NT2/D1 (cell line): Measurements from ENCODE around the gene ATP8B3.

Experiments used
- DNase-seq: peaks from one replicate; pipeline ENCODE4 v3.0.0-alpha.2; 2011; ENCODE audit warnings: low read depth, low spot score
- H3K27me3 ChIP-seq: 2 replicates; pipeline ENCODE4 v1.6.0; 2011; ENCODE audit warnings: mild to moderate bottlenecking; ENCODE audit not compliant: insufficient read length, insufficient read depth
- H3K36me3 ChIP-seq: 2 replicates; pipeline ENCODE4 v1.6.1; 2011; ENCODE audit warnings: mild to moderate bottlenecking, low read length, mixed read lengths; ENCODE audit not compliant: insufficient read depth, insufficient read length
- H3K4me1 ChIP-seq: 2 replicates; pipeline ENCODE4 v1.5.1; 2011; ENCODE audit not compliant: insufficient read depth, insufficient read length
- H3K4me3 ChIP-seq: 2 replicates; pipeline ENCODE4 v1.5.1; 2011; ENCODE audit warnings: low read depth; ENCODE audit not compliant: insufficient read length
- H3K9ac ChIP-seq: 2 replicates; pipeline ENCODE4 v1.6.0; 2011; ENCODE audit warnings: low read depth; ENCODE audit not compliant: insufficient read length
- H3K9me3 ChIP-seq: 2 replicates; pipeline ENCODE4 v1.5.1; 2011; ENCODE audit warnings: mild to moderate bottlenecking, low read length; ENCODE audit not compliant: insufficient read depth
- SUZ12 ChIP-seq: IDR thresholded peaks from 2 replicates; pipeline ENCODE4 v1.6.1; 2011; ENCODE audit not compliant: insufficient read length, insufficient read depth; ENCODE audit errors: extremely low read depth
- YY1 ChIP-seq: IDR thresholded peaks from 2 replicates; pipeline ENCODE4 v1.6.1; 2011; ENCODE audit not compliant: insufficient read length, insufficient read depth
- ZNF274 ChIP-seq: IDR thresholded peaks from 2 replicates; pipeline ENCODE4 v1.6.1; 2011; ENCODE audit warnings: mild to moderate bottlenecking, low read depth, low read length

The ATP8B3 gene

DNA sequence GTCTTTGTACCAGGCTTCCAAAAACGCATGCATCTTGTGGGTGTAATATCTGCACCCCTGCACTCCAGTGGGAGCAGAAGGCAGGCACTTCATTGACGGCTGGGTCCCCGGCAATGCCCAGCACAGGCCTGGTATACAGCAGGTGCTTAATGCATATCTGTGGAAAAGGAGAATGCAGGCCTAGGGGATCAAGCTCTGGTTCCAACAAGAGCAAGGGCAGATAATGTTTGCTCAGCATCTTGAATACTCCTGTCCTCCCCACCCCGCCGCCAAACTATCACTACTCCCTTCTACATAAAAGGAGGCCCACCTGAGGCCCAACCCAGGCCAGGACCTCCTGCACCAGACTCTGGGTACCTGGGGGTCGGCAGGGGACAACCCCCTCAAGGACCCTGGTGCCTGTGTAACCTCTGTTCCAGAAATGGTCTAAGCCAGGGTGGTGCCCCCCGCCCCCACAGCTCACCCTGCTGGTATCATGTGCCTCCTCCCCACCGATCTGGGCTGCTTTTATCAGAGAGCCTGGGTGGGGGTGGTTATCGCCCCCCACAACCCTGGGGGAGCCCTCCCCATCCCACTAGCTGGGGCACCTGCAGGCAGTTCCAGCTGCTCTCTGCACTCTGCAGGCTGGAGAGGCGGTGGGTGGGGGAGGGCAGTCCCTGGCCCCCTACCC lies 46.5 kb upstream of the ATP8B3 start:
- peaks cover 5% of the 10 kb centered on the region for H3K36me3 ChIP-seq
- no peak for DNase-seq
- TF ChIP-seq YY1 = no peak
- TF ChIP-seq ZNF274 = no peak
- no peak for TF ChIP-seq SUZ12
- H3K9me3 ChIP-seq = no peaks in the 10 kb centered on the region
- no peak overlapping the region for H3K4me3 ChIP-seq
- H3K4me1 ChIP-seq = peaks cover 40% of the 10 kb centered on the region
- no peak overlapping the region for H3K9ac ChIP-seq
- peaks cover 24% of the 10 kb centered on the region for H3K27me3 ChIP-seq

DNA sequence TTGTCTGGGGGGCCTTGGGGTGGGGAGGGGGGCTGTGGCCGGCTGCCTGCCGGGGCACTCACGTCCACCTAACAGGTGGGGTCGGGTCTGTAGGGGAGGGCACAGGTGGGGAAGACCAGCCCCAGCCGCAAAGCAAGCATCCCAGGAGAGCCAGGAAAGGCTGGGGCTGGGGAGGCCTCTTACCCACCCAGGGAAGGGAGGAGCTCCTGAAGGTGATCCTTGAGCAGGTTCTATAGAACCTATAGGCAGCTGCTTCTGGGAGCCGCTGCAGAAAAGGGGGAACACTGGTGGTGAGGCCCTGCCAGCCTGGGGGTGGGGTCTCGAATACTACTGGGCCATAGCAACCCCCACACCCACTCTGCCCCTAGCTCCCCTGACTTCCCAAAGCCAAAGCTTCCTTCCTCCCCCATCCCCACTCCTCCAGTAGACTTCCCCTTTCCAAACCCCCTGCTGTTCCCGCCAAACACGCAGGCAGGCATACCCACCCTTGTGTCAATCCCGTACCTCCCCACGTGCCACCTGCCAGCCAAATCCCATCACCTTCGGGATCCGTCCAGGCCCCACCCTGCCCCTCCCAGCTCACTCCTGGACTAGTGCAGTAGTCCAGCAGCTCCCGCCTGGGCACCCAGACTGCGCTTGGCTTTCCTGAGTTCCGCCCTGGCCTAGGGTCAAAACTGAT lies 45.7 kb upstream of the ATP8B3 start:
- TF ChIP-seq SUZ12 = no peak
- TF ChIP-seq YY1 = no peak
- TF ChIP-seq ZNF274 = no peak
- Histone ChIP-seq H3K9ac (peak overlapping the region; percentile 44), H3K27me3 (peaks cover 24% of the 10 kb centered on the region), H3K4me3 (no peak overlapping the region), H3K9me3 (no peaks in the 10 kb centered on the region), H3K36me3 (peaks cover 9% of the 10 kb centered on the region), H3K4me1 (peaks cover 44% of the 10 kb centered on the region)
- no peak for DNase-seq

DNA sequence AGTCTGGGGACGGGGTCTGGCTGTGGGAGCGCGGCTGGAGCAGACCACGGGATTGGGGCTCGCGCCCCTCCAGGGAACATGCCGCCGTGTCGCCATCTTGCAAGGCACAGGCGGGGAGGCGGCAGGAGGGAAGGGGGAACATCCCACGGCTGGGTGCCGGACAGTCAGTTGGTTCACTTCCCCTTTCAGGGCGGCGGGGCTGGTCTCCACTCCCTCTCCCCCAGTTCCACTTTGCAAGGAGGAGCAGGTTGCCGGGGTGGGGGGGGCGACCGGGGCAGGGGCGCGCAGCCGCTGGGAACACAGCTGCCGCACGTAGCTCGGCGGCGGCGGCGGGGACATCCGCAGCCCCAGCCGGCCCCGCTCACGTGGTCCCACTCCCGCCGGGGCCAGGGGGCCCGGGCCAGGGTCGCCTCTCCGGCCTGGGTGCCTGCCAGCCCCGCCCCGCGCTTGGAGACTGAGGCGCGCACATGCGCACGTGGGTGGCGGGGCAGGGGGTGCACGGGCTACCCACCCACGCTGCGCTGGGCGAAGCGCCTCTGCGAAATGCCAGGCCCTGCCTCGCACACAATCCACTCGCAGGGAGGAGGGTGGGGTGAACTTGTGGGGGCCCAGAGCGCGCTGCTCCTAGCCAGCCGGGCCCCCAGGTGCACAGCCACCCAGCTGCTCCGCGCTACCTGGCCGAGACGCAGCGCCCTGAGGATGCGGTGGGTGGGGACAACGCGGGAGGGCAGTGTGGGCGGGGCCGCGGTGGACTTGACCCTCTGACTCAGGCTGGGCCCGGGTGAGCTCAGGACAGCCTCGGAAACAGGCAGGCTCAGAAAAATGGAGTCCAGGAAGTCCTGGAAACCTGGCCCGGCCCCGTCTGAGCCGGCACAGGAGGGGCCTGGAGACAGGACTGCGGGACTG lies 44.9 kb upstream of the ATP8B3 start:
- H3K9ac ChIP-seq = no peak overlapping the region

DNA sequence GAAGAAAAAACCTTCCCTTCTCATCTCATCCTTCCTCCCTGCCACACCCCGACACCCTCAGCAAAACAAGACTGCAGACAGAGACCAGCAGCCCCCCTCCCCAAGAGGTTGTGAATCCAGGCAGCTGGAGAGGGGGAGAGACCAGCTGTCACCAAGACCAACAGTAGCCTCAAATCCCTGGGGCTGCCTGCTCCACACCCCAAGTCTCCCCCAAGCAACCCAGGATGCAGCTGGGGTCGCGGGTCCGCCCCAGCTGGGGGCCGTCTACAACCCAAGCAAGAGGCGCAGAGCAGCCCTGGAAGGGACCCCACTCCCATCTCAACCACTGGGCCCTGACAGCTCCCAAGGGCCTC lies 44.2 kb upstream of the ATP8B3 start:
- H3K4me3 ChIP-seq = no peak overlapping the region

More for the DNA sequence above, 44.9 kb upstream of the ATP8B3 start:
- H3K36me3 ChIP-seq = peaks cover 16% of the 10 kb centered on the region
- no peak overlapping the region for H3K4me3 ChIP-seq
- H3K4me1 ChIP-seq = peaks cover 47% of the 10 kb centered on the region
- no peak for DNase-seq
- peaks cover 19% of the 10 kb centered on the region for H3K27me3 ChIP-seq
- no peaks in the 10 kb centered on the region for H3K9me3 ChIP-seq
- TF ChIP-seq ZNF274 (no peak), YY1 (no peak), SUZ12 (no peak)

DNA sequence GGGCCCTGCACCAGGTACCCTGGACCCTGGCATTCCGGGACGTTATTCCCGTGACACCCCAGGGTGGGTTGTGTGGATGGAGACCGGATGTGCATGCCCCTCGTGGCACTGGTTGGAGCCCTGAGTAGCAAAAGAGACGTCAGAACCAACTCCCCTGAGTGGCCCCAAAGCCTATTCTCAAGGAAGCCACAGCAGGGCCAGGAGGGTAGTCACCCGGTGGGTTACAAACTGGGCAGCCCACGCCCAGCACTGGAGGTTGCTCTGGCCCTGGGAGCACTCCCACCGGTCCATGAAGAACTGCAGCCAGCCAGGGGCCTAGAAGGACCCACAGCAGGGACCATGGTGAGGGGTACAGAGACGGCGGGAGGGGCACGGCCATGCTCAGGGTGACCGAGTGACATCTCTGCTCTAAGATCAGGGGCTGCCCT lies 43.8 kb upstream of the ATP8B3 start:
- no peak for DNase-seq
- Histone ChIP-seq H3K4me3 (peak overlapping the region; percentile 12), H3K36me3 (peaks cover 16% of the 10 kb centered on the region), H3K9ac (peak overlapping the region; percentile 70), H3K27me3 (peaks cover 7% of the 10 kb centered on the region), H3K4me1 (peaks cover 45% of the 10 kb centered on the region), H3K9me3 (no peaks in the 10 kb centered on the region)
- no peak for TF ChIP-seq SUZ12
- no peak for TF ChIP-seq YY1
- no peak for TF ChIP-seq ZNF274

More for the DNA sequence above, 44.2 kb upstream of the ATP8B3 start:
- H3K27me3 ChIP-seq = peaks cover 12% of the 10 kb centered on the region
- TF ChIP-seq YY1 (no peak), ZNF274 (no peak), SUZ12 (no peak)
- H3K9me3 ChIP-seq = no peaks in the 10 kb centered on the region
- H3K9ac ChIP-seq = peak overlapping the region; percentile 70
- H3K4me1 ChIP-seq = peaks cover 47% of the 10 kb centered on the region
- H3K36me3 ChIP-seq = peaks cover 16% of the 10 kb centered on the region
- no peak for DNase-seq

DNA sequence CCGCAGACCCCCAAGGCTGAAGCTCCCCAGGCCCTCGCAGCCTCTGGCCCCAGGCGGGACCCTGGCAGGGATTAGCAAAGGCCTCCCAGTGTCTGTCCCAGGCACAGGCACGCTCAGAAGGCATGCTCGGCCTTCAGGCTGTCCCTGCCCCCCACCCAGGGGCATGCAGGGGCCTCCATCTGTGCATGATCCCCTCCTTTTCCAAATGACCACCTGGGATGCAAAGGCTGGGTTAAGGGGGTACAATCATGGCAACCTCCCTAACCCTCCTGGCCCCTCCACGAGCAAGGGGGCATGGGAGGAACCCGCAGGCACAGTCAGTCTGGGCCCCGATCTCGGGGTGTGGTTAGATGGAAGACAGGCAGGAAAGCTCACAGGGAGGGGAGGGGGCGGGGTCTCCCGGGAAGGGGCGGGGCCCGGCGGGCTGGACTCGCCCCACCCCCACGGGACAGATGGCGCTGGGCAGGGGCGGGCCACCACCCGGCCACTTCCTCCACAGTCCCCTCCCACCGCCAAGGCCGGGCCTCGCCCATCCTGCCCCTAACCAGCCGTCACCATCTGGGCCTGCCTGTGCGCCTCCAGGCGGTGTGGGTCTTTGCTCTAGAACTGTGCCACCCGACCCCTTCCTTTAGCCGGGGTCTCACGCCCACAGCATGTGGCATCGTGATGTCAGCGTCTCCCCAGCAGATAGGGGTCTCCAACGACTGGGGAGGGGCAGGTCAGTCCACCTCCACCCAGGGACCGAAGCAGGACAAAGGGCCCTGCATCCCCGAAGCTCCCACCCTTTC lies 43.2 kb upstream of the ATP8B3 start:
- peaks cover 16% of the 10 kb centered on the region for H3K36me3 ChIP-seq
- peaks cover 1% of the 10 kb centered on the region for H3K27me3 ChIP-seq
- DNase-seq = peak; percentile 82
- H3K4me3 ChIP-seq = peak overlapping the region; percentile 41
- H3K4me1 ChIP-seq = peaks cover 45% of the 10 kb centered on the region
- peak overlapping the region; percentile 78 for H3K9ac ChIP-seq
- TF ChIP-seq ZNF274 = no peak
- no peak for TF ChIP-seq SUZ12
- TF ChIP-seq YY1 = no peak
- H3K9me3 ChIP-seq = no peaks in the 10 kb centered on the region
